T-helper 1 cell treated with Interleukin-12 subunit alpha and Interleukin-12 subunit beta and Interleukin-4 antibody, amounts not matched to agents 30 ng/mL and 1 ng/mL, for 36 hours (primary cell): ENCODE measurements around the gene CPA1. TPM values are rescaled to one million over a fixed set of nuclear protein-coding genes. Genes with fewer than 3 reads are reported as not detected.

ENCODE experiments used
- intact Hi-C: fragments of 100-400 bp; cut with micrococcal nuclease; formaldehyde crosslinking; loops from one replicate; pipeline ENCODE4 v1.15.1; 2024
- total RNA-seq: library from RNA; stranded (reverse); gene quantifications from 2 replicates; pipeline ENCODE4 v1.2.3, GENCODE V29; 2022

CPA1 gene
- total RNA-seq, 1 donor from 2014 or later = not detected

GRCh38 chr7:130394421-130395195 lies 14.3 kb downstream of the CPA1 start:
- intact Hi-C loops = loop anchor here (1.0 kb wide), 1 partner anchor 324 kb away; the partner anchor contains the start of gene KLHDC10

DNA sequence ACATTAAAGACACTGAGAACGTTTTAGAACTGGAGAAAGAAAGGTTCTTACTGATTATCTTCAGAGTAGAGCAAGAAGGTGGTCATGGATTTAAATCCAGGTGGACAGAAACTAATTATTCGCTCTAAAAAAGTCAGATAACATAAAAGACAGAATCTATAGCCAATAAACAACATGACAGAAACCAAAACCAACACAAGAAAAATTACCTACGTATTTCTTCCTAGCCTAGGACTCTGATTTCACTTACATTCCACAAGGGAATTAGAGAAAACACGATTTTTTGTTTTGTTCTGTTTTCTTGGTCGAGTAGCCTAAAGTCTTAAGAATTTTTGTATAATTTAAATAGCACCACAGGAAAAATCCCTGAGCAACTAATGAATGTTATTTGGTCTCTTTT lies 15.1 kb downstream of the CPA1 start:
- intact Hi-C loops = no loop called here

- intact Hi-C loops = no loop called here
Measured at GRCh38 chr7:130396109-130396508, 15.8 kb downstream of the CPA1 start.

DNA sequence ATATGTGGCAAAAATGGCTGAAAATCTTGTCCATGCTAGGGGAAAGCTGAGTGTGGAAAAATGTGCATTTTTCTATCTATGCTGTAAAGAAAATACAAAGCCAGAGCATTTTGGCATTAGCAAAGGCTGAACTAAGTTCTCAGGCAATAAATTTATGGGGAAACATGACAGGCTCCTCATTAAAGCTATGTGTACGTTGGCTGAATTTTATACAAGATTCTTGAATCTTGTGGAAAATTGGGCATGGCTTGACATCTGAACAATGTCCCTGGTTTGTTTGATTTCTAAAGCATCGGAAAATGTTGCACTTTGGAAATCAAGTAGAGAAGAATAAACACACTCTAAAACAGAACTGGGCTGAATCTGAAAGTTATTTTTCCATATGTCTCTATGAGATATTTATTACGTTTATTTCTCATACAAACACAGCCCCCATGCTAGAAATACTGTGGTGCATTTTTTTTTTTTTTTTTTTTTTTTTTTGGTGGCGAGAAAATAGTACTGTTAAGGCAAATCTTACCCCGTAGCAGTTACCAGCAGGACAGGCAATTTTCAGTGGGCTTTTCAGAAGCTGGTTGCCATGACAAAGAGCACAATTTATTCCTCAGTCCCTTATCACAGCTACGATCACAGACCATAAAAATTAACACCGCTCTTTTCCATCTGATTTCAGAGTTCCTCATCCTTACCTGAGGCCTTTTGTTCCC lies 16.9 kb downstream of the CPA1 start:
- intact Hi-C loops = no loop called here

DNA sequence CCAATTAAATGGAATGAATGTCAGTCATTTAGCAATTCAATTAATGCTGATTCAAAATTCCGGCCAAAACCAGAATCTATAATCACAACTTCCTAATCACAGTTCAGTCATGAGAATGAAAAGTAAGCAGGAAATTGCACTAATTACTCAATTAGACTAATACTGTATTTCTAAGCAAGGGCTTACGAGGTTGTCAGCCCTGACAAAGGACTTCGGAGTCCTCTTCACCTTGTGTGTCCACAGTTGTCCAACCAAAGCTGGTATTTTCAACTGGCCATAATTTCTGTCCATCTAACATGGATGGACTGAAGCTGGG lies 17.4 kb downstream of the CPA1 start:
- intact Hi-C loops = no loop called here

DNA sequence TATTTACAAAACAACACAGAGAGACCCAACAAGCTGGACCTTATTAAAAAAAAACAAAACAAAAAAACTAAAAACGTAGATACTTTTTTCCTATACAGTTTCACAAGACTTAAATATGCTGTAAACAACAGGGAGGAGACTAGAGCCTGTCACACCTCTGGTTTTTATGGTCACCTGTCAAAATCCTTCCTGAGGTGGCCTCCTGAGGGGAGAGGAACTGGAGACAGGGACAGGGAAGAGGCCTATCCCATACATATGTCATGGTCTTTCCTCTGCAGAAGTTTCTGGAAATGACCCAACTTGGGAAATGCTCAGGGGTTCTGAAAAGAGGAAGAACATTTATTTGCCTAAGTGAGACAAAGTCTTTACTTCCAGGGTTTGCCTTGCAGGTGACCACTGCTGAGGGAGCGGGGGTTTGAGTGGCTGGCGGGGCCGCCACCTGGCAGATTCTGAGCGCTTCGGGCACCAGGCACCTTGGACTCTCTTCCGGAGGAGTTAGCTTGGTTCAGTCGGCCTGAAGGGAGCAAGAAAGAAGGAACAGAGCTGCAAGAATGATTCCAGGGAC lies 18.3 kb downstream of the CPA1 start:
- intact Hi-C loops = no loop called here

GRCh38 chr7:130400120-130400572 lies 19.9 kb downstream of the CPA1 start:
- intact Hi-C loops = no loop called here

DNA sequence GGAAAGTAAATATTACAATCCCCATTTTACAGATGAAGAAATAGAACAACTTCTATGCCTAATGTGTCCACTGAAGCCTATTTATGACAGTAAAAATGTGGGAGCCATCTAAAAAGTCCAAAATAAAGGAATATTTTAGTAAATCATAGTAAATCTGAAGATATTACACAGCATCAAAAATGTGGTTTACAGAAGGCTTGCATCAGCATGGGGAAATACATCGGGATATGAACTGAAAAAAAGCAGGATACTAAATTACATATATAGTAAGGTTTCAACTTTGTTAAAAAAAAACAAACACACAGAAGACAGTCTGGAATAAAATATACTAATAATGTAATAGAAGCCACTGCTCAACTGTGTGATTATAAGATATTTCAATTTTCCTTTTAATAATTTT lies 20.8 kb downstream of the CPA1 start:
- intact Hi-C loops = no loop called here

- intact Hi-C loops = no loop called here
Measured at GRCh38 chr7:130401578-130401977, 21.3 kb downstream of the CPA1 start.

GRCh38 chr7:130405003-130405402 lies 24.7 kb downstream of the CPA1 start:
- intact Hi-C loops = no loop called here

GRCh38 chr7:130409067-130409711 lies 28.9 kb downstream of the CPA1 start:
- intact Hi-C loops = no loop called here

GRCh38 chr7:130409712-130410072 lies 29.4 kb downstream of the CPA1 start:
- intact Hi-C loops = no loop called here

- intact Hi-C loops = no loop called here
Measured at GRCh38 chr7:130410868-130411541, 30.7 kb downstream of the CPA1 start.

GRCh38 chr7:130413201-130413600 lies 32.9 kb downstream of the CPA1 start:
- intact Hi-C loops = no loop called here

GRCh38 chr7:130415006-130415405 lies 34.7 kb downstream of the CPA1 start:
- intact Hi-C loops = no loop called here

DNA sequence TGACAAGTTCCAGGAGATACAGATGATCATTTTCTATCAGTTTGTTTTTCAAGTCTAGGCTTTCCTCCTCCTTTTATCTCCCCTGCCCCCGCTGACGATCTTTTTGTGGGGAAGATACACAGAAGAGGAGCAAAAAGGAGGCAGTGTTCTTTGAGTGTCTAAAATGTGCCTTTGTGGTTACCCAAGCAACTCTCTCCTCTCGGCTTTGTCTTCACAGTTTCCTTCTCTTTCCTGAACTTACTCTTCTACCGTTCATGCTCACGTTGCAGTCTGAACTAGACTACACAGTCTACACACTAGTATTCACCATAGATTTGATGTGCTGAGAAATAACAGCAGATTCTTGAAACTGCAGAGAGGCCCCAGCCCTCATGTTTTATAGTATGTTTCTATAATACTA lies 36.9 kb downstream of the CPA1 start:
- intact Hi-C loops = loop anchor here (2.0 kb wide), 1 partner anchor 16 kb away; no protein-coding TSS in a partner anchor

DNA sequence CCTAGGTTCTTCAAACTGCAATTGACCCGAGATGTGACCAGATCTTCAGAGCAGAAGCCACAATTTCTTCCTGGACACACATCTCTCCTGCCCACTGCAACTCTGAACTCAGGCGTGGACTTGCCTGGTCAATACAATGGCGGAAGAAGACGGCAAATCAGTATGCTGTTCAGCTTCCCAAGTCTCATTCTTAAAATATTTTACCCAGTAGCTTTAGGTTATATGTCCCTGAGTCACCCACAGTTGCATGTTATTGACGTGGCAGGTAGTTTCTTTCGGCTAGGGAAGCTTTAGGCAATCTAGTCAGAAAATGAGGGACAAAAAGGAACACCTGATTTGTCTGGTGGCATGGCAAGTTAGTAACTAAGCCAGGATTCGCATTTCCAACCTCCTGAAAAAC lies 38.0 kb downstream of the CPA1 start:
- intact Hi-C loops = no loop called here

GRCh38 chr7:130419658-130420057 lies 39.4 kb downstream of the CPA1 start:
- intact Hi-C loops = no loop called here

- intact Hi-C loops = no loop called here
Measured at GRCh38 chr7:130420943-130421578, 40.8 kb downstream of the CPA1 start.

DNA sequence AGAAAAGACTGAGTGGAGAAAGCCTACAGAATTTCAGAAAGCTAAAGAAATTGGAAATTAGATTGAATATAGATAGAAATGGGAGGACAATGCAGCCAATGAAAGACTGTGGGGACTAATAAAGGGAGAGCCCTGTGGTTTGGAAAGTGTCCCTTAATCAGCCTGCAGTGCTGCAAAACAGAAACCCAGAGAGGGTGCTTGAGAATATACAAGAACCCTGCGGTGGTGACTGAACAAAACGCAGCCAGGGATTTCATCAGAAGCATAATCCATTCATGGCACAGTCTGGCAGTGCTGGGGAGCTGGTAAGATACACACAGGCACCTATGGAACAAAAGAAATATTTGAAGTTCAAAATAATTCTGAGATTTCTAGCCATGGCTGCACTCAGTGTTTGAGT lies 41.4 kb downstream of the CPA1 start:
- intact Hi-C loops = no loop called here

DNA sequence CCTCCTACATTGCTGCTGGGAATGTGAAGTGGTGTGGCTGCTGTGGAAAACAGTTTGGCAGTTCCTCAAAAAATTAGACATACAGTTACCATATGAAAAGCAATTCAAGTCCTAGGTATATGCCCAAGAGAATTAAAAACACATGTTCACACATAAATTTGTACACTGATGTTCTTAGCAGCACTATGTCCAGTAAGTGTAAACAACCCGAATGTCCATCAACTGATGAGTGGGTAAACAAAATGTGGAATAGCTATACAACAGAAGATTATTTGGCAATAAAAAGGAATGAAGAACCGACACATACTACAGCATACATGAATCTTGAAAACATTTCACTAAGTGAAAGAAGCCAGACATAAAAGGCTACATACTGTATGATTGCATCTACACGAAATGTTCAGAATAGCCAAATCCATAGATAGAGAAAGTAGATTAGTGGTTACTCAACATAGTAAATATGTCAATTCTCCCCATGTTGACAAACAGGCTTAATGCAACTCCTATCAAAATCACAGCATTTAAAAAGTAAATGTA lies 43.3 kb downstream of the CPA1 start:
- intact Hi-C loops = no loop called here
